Heart right ventricle (tissue), 16 donors: ENCODE data around the gene OR52E6. TPM values are rescaled to one million over a fixed set of nuclear protein-coding genes. Genes with fewer than 3 reads are reported as not detected.

ENCODE experiments used
- ATAC-seq, 8 donors: fragments of 200-7000 bp; cut with Tn5 transposase; one replicate each; pipeline ENCODE4 v1.9.1; 2020; ENCODE audit warnings: mild to moderate bottlenecking in 8 of 8, moderate library complexity in 8 of 8, moderate number of reproducible peaks in 1 of 8
- DNase-seq, 2 donors: peaks; one replicate each; pipeline ENCODE4 v3.0.0-alpha.2; 2020
- H3K27ac ChIP-seq, 10 donors: fragments of 200-600 bp; sonication (generic) in 2 of 10; one replicate each; pipeline versions ENCODE4 v1.5.0 to v1.8.0; 2020 to 2022; ENCODE audit warnings: mild to moderate bottlenecking in 3 of 10
- H3K27me3 ChIP-seq, 7 donors: fragments of 200-600 bp; one replicate each; pipeline ENCODE4 v1.8.0; 2021 to 2022; ENCODE audit warnings: mild to moderate bottlenecking in 2 of 7
- H3K36me3 ChIP-seq, 9 donors: fragments of 200-600 bp; sonication (generic) in 1 of 9; one replicate each; pipeline versions ENCODE4 v1.5.0 to v1.8.0; 2020 to 2022; ENCODE audit warnings: mild to moderate bottlenecking in 2 of 9
- H3K4me1 ChIP-seq, 9 donors: fragments of 200-600 bp; sonication (generic) in 1 of 9; one replicate each; pipeline versions ENCODE4 v1.5.0 to v1.8.0; 2020 to 2022; ENCODE audit warnings: mild to moderate bottlenecking in 4 of 9
- H3K4me3 ChIP-seq, 10 donors: fragments of 200-600 bp; sonication (generic) in 2 of 10; one replicate each; pipeline versions ENCODE4 v1.5.0 to v1.8.0; 2020 to 2022; ENCODE audit warnings: mild to moderate bottlenecking in 7 of 10, moderate library complexity in 2 of 10
- H3K9me3 ChIP-seq, 11 donors: fragments of 200-600 bp in 10 of 11; sonication (generic) in 2 of 11; one replicate each; pipeline versions ENCODE4 v1.5.0 to v1.8.0; 2013 to 2022; ENCODE audit warnings: mild to moderate bottlenecking in 2 of 11, control low read depth in 1 of 11, moderate library complexity in 1 of 11
- WGBS, 2 donors: extraction: QIAGEN DNeasy Blood & Tissue Kit; methylation state at CpG; one replicate each; pipeline ENCODE4 v1.1.7; 2013; ENCODE audit warnings: inconsistent platforms in 1 of 2; 5-methylcytosine and 5-hydroxymethylcytosine counted together
- intact Hi-C, 10 donors: fragments of 100-400 bp; cut with DNase I; formaldehyde crosslinking; loops; one replicate each; pipeline versions ENCODE4 v1.11.1 to v1.14.2; 2022
- polyA plus RNA-seq, 2 donors: library from polyadenylated mRNA; stranded (reverse); fragments of 200-250 nt; gene quantifications; one replicate each; pipeline ENCODE4 v1.2.3, GENCODE V29; 2013
- total RNA-seq, 10 donors: library from RNA; stranded (reverse); fragmentation: NEBNext Ultra II Directional in 3 of 10; extraction: Animal tissue kit (Norgen Biotek cat#: 25700) in 3 of 10; gene quantifications; one replicate each; pipeline versions ENCODE4 v1.2.1 to v1.2.4, GENCODE V29; 2021 to 2023
- TF ChIP-seq, protein P1 (sequence below), 9 donors: fragments of 200-600 bp; sonication (generic) in 2 of 9; IDR thresholded peaks; one replicate each; pipeline versions ENCODE4 v1.5.0 to v1.8.0; 2021 to 2022; ENCODE audit warnings: antibody characterized with exemption in 9 of 9, mild to moderate bottlenecking in 5 of 9, moderate library complexity in 1 of 9
- donor health status: Arrhythmogenic right ventricular cardiomyopathy.
- donor health status: ischemic (EF 13 %, LVEDD 7.1; RV severe dilation, severe dysfunction).
- donor health status: healthy with polysubstance abuse.
- donor health status: DM: no; HTN: yes; CAD: no.
- donor health status: DM: no; HTN: no; CAD: no.
- donor health status: ischemic (EF 25% LVEDD 6.9; RV normal size, moderate dysfunction).
- donor health status: ischemic (EF 25% LVEDD 5.7; RV mildly dilated, moderate dysfunction).
- donor health status: healthy.
- donor health status: DM: yes; HTN: yes; CAD: no.
- donor health status: Ischemic cardiomyopathy.
- donor health status: ischemic (EF 35%, LVEDD 5.7; RV mildly dilated, moderate dysfunction).
- donor health status: nonischemic (EF 11% LVEDD 7.7; RV severe dilation, severe dysfunction).
- donor health status: DM: yes; HTN: yes; CAD: no.
- donor health status: PGD.
- donor health status: ischemic (EF 29% LVEDD 5.4; RV normal size, mild dysfunction).
- donor health status: nonischemic (EF 23%, LVEDD 6.1; RV moderate dilation, normal function).

The OR52E6 gene
- total and polyA plus RNA-seq, 12 donors = not detected

DNA sequence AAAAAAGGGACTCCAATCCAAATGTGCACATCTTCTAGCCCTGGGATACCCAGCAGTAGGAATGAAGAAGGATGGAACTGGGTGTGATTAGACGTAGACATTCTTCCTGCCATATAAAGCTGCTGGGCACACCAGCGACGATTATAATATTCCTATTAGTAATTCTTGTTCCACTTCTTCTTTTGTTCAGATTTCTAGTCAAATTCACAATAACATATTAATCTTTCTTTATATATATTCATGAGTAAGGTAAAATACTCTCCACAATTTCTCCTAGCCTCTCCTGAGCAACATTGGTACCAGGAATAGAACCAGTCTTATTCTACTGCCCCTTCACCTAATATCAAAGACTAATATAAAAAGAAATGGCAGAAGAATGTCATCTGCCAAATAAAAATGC, 15.9 kb upstream of the OR52E6 start, which contains the start of gene OR52E8:
OR52E8 (minus strand) TSS at position 101 of the 400 bp plus-strand sequence; CDS start at position 101, 0 bp downstream.
- 92 to 95% methylated on average over 3 of the region's 3 CpGs for WGBS, 2 donors
- H3K4me3 ChIP-seq = no peak within 1 kb of the TSS
- no peaks in the 10 kb centered on the region for H3K27me3 ChIP-seq
- H3K27ac ChIP-seq = no peak within 1 kb of the TSS
- DNase-seq (no peak), ATAC-seq (no peak)
- no peaks in the 10 kb centered on the region for H3K36me3 ChIP-seq
- intact Hi-C loops = no loop called here
- H3K4me1 ChIP-seq = no peaks in the 10 kb centered on the region
- peaks cover 0 to 9% (median 0%) of the 10 kb centered on the region in 11 donors for H3K9me3 ChIP-seq
- TF ChIP-seq, protein P1, sequence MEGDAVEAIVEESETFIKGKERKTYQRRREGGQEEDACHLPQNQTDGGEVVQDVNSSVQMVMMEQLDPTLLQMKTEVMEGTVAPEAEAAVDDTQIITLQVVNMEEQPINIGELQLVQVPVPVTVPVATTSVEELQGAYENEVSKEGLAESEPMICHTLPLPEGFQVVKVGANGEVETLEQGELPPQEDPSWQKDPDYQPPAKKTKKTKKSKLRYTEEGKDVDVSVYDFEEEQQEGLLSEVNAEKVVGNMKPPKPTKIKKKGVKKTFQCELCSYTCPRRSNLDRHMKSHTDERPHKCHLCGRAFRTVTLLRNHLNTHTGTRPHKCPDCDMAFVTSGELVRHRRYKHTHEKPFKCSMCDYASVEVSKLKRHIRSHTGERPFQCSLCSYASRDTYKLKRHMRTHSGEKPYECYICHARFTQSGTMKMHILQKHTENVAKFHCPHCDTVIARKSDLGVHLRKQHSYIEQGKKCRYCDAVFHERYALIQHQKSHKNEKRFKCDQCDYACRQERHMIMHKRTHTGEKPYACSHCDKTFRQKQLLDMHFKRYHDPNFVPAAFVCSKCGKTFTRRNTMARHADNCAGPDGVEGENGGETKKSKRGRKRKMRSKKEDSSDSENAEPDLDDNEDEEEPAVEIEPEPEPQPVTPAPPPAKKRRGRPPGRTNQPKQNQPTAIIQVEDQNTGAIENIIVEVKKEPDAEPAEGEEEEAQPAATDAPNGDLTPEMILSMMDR (IDR thresholded peaks at IDR 0.05) = no peak

DNA sequence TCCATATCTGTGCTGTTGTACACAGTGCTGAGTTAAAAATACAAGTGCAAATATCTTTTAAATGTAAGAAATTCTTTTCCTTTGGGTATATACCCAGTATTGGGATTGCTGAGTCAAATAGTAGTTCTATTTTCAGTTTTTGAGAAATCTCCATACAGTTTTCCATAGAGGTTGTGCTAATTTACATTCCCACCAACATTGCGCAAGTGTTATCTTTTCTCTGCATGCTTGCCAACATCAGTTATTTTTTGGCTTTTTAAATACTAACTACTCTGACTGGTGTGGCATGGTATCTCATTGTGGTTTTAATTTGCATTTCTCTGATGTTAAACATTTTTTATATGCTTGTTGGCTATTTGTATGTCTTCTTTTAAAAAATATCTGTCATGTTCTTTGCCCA, 9.3 kb upstream of the OR52E6 start:
- ATAC-seq = no peak
- Histone ChIP-seq H3K4me1 (no peaks in the 10 kb centered on the region), H3K9me3 (peaks cover 0 to 29% (median 0%) of the 10 kb centered on the region in 11 donors), H3K27me3 (no peaks in the 10 kb centered on the region), H3K36me3 (no peaks in the 10 kb centered on the region), H3K4me3 (no peak overlapping the region), H3K27ac (no peak overlapping the region)
- WGBS, 2 donors = 89 to 95% methylated on average over 1 of the region's 1 CpG
- intact Hi-C loops = no loop called here
- TF ChIP-seq, protein P1 (IDR thresholded peaks at IDR 0.05) = no peak
- DNase-seq = no peak

DNA sequence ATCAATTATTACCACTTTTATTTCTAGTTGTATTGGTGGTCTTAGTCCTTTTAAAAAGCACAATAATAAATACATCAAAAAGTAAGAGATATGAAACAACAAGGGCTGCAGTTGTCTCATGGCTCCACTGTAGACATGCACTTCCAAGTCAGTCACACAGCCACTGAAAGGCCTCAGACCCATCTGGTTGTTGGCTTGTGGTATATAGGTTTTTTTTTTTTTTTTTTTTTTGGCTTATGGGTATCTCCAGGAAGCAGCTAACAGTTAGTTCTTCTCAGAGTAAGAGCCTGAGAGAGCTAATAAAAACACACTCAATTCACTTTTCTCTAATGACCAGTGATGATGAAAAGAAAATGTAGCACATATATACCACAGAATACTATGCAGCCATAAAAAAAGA, 6.0 kb upstream of the OR52E6 start:
- TF ChIP-seq, protein P1 (IDR thresholded peaks at IDR 0.05) = no peak
- ATAC-seq (no peak), DNase-seq (no peak)
- Histone ChIP-seq H3K9me3 (peaks cover 0 to 20% (median 0%) of the 10 kb centered on the region in 11 donors), H3K4me3 (no peak overlapping the region), H3K27ac (no peak overlapping the region), H3K36me3 (no peaks in the 10 kb centered on the region), H3K4me1 (no peaks in the 10 kb centered on the region), H3K27me3 (no peaks in the 10 kb centered on the region)
- intact Hi-C loops = no loop called here

DNA sequence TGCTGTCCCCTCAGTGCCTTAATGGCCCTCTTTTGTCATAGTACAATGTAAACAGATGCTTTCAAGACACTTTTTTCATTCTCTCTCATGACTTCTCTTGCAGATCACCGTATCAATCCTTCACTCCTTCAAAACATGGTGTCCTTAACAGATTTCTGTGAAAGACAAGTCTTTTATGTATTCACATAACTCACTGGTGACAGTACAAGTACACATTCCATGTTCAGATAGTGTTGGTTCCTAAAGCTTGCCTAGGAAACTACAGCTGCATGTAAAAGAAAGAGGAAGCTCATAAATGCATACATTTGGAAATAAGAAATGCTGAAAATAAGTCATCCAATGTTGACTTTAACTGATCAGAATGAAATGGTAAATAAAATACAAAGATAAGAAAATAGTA, 5.0 kb upstream of the OR52E6 start:
- intact Hi-C loops = no loop called here
- H3K27me3 ChIP-seq = no peaks in the 10 kb centered on the region
- WGBS, 2 donors = 45 to 51% methylated on average over 1 of the region's 1 CpG
- no peak overlapping the region for H3K27ac ChIP-seq
- TF ChIP-seq, protein P1 (IDR thresholded peaks at IDR 0.05) = no peak
- DNase-seq = no peak
- H3K4me3 ChIP-seq = no peak overlapping the region
- ATAC-seq = no peak
- H3K36me3 ChIP-seq = no peaks in the 10 kb centered on the region
- H3K4me1 ChIP-seq = no peaks in the 10 kb centered on the region
- H3K9me3 ChIP-seq = peaks cover 0 to 12% (median 0%) of the 10 kb centered on the region in 11 donors
